Measurements from ENCODE around the gene TMEM218.

Gene TMEM218

DNA sequence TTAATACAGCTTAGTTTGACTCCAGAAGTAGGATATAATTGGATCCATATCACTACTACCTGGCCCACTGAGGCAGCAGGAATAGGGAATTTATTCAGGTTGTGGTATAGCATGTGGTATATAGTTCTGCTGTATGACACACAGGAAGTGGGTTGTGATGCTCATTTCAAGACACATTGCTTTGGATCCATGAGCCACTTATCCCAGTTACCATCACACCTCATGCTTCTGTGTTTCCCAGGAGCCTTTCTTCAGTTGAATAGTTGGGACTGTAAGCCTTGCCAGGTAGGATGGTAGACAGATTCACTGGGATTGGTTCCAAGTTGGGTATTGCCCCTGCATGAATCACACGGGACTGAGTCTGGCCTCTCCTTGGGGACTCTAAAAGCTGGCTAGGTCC lies 58.3 kb downstream of the TMEM218 start:
- DNase-seq = no peak

DNA sequence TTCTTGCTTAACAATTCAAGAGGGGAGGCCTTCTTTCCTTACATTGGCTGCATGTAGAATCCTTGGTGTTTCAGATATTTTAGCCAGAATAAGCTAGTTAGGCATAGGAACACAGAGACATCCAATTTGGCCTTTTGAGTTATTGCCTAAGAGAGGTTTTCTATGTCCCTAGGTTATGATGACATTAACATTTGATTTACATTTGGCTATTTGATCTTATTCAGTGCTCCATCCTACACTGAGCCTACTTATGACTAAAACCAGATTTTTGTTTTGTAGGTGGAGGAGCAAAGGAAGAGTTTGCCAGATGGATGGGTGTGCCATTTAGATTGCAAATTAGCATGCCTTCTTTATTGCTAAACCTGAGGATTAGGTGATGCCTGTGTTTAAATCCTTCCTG lies 59.4 kb downstream of the TMEM218 start:
- no peak for DNase-seq

DNA sequence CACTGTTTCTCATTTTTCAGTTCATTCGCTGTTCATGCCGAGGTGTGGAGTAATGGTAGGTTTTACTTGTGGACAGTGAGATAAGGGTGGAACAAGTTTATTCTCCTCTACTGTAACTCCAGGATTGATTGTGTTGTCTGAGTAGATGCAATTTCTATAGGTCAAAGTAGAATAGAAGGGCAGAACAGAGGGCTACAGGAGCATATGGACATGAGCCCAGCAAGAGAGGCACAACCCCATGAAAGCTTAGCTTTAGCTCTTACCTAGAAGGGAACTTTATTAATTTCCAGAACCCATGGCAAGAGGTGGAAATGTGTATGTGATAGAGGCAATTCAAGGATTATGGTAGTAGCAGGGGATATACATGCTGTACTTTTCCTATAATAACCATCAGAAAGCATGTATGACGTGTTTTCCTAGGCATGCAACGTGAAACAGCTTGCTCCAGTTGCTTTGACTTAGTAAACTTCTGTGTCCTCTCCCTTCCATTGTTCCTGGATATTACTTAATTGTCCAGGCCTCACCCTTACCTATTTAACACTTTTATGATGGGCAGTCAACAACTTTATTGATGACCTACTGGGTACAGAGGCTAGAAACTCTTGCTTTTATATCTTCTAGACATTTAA lies 62.1 kb downstream of the TMEM218 start:
- no peak for DNase-seq

Measured in fibroblast of skin of scalp (primary cell).